Cardiac fibroblast (primary cell): ENCODE results near the gene CXCL11.

Experiments
- DNase-seq, 2 donors: peaks; one replicate each; pipeline versions ENCODE4 v3.0.0 to v3.0.0-alpha.2; 2010; ENCODE audit warnings: low read depth in 2 of 2
- H3K4me3 ChIP-seq, 2 donors: replicated peaks in 1 of 2; 1 replicate in 1 of 2; 2 replicates in 1 of 2; pipeline ENCODE4 v1.5.1; 2011; ENCODE audit warnings: low read depth in 2 of 2, low read length in 2 of 2, mild to moderate bottlenecking in 2 of 2, moderate library complexity in 1 of 2
- TF ChIP-seq, protein P1 (sequence below): IDR thresholded peaks from one replicate; pipeline ENCODE4 v1.5.1; 2011; ENCODE audit warnings: low read depth, mild to moderate bottlenecking, low read length, inconsistent platforms

Gene CXCL11

DNA sequence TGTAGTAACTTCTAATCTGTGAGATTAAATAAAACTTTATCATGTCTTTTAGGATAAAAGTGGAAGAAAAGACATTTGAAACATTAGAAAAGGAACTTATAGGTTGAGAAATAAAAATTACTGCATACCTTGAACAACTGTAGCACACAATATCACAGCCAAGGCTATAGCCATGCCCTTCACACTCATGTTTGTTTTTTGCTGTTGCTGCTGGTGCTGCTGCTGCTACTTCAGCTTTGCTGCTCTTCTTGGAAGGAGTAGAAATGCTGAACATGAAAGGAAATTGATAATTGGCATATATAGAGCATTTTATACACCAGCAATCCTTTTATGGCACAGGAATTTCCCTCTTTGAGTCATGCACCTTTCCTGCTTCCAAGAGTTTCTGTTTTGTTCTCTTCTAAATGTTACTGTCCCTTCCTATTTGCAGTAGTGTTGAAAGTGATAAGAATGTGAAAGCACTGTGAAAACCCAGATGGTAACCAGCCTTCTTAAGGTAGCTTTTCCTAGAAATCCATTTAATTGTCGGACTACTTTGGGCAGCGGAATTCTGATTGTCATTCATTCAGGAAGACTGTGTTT lies at the start of gene CXCL11:
TSS of gene CXCL11 (minus strand) at position 272 of the 582 bp plus-strand sequence. CDS start at position 189, 83 bp downstream.
- TF ChIP-seq, protein P1, sequence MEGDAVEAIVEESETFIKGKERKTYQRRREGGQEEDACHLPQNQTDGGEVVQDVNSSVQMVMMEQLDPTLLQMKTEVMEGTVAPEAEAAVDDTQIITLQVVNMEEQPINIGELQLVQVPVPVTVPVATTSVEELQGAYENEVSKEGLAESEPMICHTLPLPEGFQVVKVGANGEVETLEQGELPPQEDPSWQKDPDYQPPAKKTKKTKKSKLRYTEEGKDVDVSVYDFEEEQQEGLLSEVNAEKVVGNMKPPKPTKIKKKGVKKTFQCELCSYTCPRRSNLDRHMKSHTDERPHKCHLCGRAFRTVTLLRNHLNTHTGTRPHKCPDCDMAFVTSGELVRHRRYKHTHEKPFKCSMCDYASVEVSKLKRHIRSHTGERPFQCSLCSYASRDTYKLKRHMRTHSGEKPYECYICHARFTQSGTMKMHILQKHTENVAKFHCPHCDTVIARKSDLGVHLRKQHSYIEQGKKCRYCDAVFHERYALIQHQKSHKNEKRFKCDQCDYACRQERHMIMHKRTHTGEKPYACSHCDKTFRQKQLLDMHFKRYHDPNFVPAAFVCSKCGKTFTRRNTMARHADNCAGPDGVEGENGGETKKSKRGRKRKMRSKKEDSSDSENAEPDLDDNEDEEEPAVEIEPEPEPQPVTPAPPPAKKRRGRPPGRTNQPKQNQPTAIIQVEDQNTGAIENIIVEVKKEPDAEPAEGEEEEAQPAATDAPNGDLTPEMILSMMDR = no peak
- peak in 1 of 2 donors; percentile 11 for DNase-seq
- no peak within 1 kb of the TSS for H3K4me3 ChIP-seq

DNA sequence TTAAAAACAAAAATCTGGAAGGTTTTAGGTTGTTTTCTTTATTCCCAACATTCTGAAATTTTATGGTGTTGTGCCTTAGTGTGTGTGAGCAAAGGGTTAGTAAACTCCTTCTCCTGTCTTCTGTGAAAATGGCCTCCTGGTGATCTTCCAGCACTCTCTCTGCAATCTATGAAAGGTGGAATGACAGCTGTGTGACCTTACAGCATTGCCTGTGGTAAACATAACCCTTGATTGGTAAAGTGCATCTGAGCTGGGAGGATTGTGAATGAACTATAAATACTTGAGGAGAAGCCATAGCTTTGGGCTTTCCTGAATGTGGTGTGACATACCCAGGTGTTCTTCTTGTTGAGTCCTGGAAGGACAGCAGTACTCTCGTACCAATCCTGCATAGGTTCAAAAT lies 48.7 kb upstream of the CXCL11 start:
- TF ChIP-seq, protein P1 = no peak
- no peak for DNase-seq
- no peak overlapping the region for H3K4me3 ChIP-seq

DNA sequence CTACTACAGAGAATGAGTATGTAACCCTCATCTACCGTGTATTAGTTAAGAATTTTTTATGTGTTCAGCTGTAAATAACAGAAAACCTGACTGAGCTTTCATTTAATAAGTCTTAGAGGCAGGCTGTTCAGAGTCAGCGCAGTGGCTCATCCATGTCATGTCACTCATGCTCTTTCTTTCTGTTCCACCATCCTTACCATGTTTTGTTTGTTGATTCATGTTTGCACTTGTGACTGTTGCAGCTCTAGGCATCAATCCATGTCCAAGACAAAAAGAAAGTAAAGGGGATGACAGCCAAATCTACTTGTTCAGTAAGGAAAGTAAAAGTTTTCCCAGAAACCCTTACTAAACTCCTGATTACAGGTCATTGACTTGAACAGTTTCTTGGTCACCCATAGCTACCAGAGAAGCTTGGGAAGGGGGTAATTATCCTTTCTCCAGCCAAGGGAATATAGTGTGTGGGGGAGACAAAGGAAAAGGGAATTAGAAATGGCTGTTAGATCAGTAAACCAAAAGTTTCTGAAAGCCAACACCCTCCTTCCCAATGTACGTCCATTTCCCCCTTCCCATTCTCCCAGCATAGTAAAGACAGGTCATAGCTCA lies 47.6 kb upstream of the CXCL11 start:
- H3K4me3 ChIP-seq = no peak overlapping the region
- no peak for DNase-seq
- TF ChIP-seq, protein P1 = no peak

DNA sequence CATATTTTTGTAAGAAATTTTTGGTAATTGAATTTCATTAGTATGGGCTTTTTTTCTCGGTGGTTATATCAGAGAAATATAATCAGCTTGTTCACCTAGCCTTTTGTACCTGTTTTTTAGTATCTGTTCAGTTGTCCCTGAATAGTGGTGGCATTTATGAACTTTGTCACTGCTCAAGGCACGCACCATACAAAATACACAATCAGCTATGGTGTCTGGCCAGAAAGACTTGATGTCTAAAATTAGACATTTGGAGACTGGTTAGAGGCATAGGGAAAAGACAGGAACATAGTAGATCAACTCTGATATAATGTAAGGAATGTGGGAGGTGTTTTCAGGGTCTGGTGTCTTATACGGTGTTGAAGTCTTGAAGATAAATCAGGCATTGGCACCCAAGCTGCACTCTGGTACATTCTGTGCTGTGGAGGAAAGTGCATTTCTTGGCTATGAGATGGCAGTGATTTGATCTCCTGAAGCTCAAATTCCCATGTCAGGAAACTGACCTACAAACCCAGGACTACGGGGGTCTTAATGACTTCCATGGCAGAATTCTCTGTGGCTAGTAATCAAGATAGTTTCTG lies 42.3 kb upstream of the CXCL11 start:
- no peak overlapping the region for H3K4me3 ChIP-seq
- TF ChIP-seq, protein P1 = no peak
- DNase-seq = peak; percentile 23 to 24

DNA sequence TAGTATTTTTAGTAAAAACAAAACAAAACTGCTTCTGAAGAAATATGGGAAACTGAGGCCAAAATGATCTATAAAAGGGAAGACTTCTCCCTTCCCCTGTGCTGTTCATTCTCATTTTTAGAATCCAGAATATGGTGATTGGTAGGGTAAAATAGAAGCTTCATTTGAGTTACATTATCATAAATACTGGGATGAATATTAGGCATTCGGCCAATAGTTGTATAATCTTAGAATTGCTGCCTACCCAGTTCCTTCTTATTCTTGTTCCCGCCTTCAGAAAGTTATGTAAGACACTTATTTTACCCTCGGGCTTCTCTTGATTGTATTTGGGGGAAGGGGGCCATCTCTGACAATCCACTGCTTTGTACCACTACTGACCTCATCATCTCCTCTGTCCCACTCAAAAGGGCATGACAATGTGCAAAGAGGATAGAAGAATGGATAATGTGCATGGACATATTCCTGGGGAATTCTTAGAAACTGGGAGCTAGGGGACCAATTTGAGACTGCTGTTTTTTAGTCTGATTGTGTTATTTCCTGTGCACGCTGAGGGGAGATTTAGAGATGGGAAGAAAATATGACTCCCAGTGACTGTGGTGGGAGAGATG lies 39.2 kb upstream of the CXCL11 start:
- TF ChIP-seq, protein P1 = no peak
- no peak for DNase-seq
- H3K4me3 ChIP-seq = no peak overlapping the region

DNA sequence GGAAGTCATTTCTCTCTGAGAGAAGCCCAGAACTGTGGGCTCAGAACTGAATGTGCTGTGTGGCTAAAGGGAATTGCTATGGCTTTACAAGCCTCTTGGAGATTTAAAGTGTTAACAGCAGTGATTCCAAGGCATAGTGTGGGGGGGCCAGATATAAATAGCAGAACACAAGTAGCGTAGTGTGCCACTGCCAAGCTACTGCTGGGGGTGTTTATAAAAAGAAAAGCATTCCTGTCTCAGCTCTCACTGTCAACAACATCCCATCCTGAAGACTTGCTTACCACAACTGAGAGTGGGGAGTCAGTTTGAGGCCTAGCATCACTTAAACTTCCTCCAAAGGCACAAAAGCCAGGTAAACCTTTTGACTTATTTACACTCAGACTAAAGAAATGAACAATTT lies 38.6 kb upstream of the CXCL11 start, which contains the start of gene ART3:
TSS of gene ART3 (plus strand) at position 242 of the 400 bp plus-strand sequence. CDS start 1,181 bp downstream, outside the sequence.
- TF ChIP-seq, protein P1 = no peak
- DNase-seq = no peak
- no peak within 1 kb of the TSS for H3K4me3 ChIP-seq
